Limb (tissue), 2 donors: ENCODE results near the gene NPLOC4.

Source experiments
- DNase-seq, 2 donors: peaks; one replicate each; pipeline ENCODE4 v3.0.0-alpha.2; 2016; ENCODE audit errors: extremely low spot score in 2 of 2

The NPLOC4 gene

DNA sequence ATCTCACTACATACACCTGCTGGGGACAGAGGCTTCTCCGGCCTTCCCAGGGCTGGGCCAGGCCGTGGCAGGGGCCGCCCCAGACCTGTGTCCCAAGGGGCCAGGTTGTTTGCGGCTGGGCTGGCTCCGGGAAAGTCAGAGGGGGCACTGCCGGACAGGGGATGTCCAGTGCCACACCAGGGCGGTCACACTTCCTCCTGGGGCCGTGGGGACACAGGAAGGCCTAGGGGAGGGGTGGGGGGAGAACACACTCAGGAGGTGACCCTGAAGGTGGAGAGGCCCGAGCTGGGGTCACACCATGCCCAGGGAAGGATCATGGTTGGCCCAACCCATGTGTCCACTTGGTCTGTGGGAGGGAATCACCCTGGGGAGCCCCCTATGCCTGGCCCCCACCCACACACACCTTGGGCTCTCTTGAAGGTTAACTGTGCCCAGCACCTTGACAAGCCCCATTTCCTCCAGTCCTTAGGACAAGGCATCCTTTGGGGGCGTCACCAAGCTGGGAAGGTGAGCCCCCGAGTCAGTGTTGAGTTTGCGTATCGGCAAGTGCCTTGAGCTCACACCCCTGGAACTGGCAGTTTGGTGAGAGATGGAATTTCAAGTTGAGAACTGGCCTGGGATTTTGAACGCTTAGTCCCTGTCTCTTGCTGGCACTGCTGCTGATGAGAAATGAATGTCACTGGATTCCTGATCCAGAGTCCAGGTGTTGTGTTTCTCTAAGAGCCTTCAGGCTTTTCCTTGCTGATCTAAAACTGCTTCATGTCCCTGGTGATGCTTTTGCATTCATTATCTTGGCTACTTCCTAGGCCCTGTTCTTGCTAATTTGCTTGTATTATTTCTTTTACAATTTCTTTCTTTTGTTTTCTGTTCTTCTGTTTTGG lies 116.7 kb downstream of the NPLOC4 start:
- DNase-seq: peak in 1 of 2 donors; percentile 31

DNA sequence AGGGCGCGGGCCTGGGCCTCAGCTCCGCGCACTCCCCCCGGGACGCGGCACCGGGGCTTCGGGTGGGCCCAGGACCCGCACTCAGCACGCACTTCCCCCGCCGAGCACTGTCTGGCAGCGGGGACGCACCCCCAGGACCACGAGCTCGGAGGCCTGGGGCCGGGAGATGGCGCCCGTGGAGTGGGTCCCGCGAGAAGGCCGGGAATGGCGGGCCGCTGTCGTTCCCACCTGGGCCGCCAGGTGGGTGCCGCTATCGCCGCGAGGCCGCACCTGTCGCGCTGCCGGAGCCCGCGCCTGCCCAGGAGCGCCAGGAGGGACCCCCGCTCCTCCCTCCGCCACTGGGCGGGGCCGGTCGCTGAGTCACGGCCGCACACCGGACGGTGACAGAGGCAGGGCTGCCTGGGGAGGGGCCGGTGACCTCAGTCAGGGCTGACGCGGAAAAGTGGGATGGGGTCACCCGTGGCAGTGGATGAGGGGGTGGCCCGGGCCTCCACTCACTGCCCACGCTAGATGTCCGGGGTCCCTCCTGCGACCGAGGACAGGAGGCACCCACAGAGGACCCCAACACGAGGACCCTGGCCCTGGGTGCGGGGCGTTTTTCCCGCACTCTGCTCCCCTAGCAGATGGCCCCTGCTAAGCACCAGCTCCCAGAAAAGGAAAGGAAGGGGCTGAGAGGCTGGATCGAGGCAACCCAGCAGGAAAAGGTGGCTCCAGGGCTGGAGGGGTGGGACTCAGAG lies 117.5 kb downstream of the NPLOC4 start:
- peak in 1 of 2 donors; percentile 65 for DNase-seq

DNA sequence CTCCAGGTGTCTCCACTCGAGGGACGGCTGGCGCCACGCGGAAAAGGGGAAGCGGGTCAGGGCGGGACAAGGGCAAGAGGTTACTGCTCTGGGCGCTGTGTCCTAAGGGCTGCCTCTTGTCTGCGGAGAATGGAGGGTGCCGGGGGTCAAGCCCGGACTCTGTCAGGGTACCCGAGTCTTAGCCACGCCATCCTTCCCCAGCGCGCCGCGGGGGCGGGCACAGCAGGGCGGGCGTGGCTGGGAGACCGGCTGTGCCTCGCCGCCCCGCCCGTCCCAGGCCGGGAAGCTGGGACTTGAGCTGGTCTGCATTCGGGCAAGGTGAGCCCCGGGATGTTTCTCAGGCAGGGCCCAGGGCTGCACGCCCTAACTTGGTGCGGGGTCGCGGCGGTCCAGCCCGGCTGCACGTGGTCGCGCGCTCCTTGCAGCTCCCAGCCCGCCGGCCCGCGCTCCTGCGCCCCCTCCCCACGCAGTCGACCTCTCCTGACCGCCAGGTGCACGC lies 118.1 kb downstream of the NPLOC4 start:
- peak in 1 of 2 donors; percentile 53 for DNase-seq

DNA sequence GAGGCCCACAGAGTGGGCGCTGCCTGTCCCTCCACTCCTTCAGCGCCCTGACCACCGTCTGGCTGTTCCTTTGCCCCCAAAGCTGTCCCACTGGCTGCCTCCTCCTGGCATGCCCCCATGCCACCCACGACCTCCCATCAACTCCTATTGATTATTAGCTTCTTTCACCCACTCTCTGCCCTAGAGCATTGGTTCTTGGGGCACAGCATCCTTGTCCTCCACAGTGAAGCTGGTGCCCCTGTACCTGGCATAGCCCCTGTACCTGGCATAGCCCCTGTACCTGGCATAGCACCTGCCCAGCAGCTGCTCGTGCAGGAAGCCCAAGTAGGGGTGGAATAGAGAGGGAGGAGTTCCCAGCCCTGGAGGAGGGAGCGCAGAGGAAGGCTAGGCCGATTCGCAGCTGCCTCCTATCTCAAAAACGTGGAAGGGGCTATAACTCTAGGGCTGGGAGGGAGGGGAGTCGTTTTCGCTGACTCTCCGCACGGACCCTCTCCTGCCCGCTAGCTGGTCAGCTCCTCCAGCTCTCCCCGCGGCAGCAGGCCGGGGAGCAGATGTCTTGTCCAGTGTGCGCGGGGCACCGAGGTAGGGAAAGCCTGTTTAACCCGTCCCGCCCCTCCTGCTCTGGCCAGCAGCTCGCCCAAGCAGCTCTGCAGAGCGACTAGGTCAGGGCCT lies 118.7 kb downstream of the NPLOC4 start:
- peak in 1 of 2 donors; percentile 40 for DNase-seq

DNA sequence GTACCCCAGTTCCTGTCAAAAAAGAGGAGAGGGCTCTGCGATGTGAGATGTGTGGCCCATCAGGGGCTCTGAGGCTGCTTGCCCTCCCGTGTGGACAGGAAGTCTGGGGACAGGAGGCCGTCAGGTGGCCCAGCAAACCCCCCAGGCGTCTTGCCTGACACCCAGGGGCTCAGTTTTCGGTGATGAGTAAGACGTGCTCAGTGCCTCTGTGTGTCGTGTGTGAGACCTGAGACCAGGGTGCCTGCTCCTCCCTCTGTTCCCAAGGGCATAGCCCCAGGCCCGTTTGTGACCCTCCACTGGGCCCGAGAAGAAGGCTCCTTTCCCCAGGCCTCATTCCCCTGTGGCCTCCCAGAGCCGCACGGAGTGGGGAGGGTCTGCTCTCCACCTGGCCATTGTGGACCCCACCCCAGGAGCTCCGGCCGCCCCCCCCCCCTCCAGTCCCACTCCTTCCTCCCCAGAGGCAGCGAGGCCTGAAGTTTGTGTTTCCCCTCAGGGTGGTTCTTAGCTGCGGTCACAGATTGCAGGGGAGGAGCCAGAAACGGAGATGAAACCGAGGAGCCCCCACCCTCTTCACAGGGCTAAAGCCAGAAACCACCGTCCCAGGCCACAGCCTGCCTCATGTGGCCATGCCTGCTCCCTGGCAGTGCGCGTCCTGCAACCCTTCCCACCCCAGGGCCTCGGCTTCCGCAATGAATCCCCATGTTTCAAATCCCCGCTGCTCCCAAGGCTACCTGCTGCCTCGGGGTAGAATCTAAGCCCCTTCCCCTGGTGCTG lies 119.4 kb downstream of the NPLOC4 start:
- peak in 1 of 2 donors; percentile 36 for DNase-seq

DNA sequence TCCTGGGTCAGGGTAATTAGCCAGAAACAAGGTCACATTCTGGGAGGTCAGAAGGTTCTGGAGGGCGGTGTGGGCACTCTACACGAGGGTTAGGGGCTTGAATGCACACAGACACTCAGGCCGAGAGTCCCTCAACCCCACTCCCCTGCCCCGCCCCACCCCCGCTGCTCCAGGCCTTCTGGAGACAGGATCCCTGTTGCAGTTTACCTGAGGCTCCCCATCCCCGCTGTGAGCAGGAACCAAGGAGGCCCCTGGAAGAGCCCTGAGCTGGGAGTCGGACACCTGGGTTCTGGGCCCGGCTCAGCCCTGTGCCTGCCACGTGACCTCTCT lies 119.9 kb downstream of the NPLOC4 start:
- peak in 1 of 2 donors; percentile 31 for DNase-seq

DNA sequence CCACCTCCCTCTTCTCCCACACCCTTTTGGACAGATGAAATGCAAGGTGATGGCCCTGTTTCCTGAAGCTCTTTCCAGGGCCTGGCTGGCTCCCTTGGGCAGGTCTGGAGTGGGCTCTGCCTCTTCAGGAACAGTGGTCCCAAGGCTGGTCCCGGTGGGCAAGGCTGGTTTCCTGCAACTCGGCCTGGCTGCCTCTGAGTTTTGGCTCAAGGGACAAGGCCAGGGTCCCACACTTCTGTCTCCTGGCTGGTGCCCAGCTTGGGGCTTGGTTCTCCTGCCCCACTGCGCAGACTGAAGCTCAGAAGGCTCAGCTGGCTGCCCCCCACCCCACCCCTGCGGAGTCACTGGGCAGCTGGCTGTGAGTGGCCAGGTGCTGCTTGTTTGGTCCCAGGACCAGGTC lies 120.5 kb downstream of the NPLOC4 start:
- peak in 1 of 2 donors; percentile 25 for DNase-seq

DNA sequence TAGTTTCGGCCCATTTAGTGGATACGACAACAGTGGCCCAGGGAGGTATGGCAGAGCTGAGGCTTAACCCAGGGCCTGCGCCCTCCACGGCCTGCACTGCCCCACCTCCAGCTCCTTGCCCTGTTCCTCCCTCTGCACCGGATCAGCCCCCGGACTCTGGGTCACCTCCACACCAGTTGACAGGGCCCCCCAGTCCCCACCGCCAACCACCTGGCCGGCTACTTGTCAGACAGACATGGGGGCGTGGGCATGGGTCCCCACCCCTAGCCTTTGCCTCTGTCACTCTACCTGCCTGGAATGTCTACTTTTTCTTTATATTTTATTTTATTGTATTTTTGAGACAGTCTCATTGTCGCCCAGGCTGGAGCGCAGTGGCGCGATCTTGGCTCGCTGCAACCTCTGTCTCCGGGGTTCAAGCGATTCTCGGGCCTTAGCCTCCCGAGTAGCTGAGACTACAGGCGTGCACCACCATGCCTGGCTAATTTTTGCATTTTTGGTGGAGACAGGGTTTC lies 121.3 kb downstream of the NPLOC4 start:
- no peak for DNase-seq

DNA sequence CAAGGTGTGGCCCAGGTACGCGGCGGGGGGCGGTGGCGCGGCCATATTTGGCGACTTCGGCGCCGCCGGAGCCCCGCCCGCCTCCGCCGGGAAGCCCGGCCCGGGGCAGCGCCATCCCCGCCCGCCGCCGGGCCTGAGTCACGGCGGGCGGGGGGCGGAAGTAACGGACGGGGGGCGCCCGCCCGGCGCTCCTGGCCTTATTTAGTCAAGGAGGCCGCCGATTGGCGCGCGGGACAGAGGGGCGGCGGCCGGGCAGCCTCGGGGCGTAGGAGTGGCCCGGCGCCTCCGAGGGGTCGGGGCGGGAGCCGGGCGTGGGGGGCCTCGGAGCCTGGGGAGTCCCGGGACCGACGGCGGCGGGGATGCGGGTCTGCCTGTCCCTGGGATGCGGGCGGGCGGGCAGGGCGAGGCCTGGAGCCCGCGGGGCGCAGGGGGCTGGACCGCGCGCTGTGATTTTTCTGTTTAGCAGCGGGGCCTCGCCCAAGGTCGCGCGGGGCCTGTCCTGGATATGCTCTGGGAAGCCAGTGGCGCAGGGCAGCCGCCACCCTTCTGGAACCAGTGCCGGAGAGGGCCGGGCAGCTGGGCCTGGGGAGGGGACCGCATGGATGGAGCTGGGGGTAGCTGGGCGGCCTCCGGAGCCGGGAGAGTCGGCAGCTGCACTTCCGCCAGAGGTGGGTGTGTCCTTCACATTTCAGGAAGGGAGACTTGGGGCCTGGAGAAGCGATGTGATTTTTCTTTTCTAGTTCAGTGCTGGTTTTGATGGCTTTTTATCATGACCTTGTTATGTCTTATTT lies 122.0 kb downstream of the NPLOC4 start:
- DNase-seq: peak; percentile 80

DNA sequence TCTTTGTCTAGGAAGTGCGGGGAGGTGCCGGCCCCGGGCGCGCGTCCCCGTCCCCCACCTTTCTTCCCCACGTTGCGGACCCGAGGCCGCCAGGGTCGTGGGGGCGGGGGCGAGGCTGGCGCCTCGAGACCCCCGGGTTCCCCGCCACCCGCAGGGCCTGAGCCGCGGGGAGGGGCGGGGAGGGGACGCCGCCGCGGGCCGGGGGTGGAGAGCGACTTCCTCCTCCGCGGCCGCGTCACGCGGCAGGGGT lies 122.5 kb downstream of the NPLOC4 start:
- peak in 1 of 2 donors; percentile 81 for DNase-seq

DNA sequence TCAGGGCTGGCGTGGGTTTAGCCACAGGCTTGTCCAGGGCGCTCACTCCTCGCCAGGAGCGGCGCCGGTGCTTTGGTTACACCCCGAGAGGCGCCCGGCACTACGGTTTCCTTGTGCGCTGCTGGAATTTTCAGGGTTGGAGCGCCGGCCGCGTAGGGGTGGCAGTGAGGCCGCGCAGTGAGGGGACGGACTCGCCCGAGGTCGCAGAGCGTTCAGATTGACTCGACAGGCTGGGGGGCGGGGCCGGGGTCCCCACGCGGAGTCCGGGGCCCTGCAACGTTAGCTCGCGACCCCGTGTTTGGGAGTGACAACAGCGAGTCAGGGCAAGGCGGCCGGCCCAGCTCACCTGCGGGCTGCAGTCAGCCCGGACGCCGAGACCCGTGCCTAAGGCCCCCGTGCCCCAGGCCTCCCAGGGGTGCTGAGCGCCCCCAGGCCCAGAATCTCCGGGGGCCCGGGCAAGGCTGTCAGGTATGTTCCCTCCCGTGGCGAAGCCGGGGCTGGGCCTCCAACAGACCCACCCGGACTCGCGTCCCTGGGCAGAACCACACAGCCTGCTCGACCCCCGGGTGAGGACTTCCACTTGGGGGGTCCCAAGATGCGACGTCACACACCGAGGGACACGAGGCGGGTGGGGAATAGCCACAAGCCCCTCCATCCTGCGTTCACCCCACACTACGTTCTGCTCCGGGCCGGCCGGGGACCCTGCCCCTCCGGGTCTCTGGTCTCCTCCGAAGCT lies 123.0 kb downstream of the NPLOC4 start:
- DNase-seq: peak; percentile 60 to 77

DNA sequence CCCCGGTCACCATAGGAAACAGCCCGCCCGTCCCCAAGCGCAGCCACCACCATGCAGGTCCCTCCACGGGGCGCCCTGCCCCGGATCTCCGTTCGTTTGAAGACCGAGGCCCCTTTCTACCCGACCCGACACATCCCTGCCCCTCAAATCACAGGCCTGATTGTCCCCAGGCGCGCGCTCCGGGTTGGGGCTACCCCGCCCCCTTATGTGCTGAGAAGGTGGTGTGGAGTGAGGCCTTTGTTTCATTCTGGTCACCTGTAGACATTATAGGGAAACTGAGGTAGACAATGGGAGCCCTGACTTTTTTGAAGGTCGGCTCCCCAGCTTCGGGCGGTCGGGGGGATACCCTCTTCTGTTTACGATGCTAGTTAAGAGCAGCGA lies 123.5 kb downstream of the NPLOC4 start:
- DNase-seq: peak in 1 of 2 donors; percentile 80

DNA sequence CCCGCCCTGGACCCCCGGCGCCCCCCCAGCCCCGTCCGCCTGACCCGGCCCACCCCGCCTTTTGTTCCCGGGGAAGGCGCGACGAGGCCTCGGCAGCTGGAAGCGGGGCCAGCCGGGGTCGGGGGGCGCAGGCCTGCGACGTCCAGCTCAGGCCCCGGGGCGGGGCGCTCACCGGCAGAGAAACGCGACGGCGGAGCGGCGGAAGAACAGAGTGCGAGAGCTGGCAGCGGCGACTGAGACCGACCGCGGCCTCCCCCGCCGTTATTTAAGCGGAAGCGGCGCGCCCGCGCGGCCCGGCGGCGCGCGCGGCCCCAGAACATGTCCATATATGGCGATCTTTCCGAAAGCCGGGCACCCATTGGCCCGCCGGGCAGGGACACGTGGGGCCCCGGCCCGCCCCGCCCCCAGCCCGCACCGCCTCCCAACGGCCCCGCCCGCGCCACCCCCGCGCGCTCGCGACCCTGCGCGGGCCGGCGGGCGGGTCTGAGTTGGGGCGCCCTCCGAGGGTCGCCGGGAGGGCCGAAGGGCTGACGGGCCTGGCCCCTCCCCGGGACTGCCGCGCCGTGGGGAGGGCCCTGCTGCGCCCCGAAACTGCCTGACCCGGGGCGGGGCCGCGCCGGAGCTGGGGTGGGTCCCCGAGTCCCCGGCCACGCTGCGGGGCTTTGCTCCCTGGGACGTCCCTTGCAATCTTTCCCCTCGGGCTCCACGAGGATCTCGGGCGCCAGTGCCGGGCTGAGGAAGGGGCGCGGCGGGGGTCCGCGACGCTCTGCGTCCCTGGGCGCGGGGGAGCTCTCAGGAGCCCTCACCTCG lies 124.1 kb downstream of the NPLOC4 start, which contains the start of gene ACTG1:
Gene ACTG1 (minus strand): TSS at position 238 of the 810 bp plus-strand sequence. CDS start 445 bp downstream, outside the sequence.
- peak; percentile 93 to 96 for DNase-seq

DNA sequence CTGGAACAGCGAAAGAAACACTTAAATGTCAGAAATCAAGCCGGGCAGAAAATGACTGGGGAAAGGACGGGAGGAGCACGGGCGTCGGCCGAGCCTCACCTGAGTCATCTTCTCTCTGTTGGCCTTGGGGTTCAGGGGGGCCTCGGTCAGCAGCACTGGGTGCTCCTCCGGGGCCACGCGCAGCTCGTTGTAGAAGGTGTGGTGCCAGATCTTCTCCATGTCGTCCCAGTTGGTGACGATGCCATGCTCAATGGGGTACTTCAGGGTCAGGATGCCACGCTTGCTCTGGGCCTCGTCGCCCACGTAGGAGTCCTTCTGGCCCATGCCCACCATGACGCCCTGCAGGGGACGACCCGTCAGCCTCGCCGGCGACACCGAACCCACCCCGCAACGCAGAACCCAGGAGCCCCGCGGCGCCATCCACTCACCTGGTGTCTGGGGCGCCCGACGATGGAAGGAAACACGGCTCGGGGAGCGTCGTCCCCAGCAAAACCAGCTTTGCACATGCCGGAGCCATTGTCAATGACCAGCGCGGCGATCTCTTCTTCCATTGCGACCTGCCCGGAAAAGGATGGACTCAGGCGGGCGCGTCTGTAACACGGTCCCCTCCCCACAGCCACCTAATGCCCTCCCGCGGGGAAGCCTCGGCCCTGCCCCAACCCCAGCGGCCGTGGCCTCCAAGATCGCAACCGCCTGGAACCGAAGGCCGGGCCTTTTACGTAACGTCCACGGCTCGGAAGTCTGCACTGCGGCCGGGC lies 124.9 kb downstream of the NPLOC4 start:
- DNase-seq: peak in 1 of 2 donors; percentile 45

DNA sequence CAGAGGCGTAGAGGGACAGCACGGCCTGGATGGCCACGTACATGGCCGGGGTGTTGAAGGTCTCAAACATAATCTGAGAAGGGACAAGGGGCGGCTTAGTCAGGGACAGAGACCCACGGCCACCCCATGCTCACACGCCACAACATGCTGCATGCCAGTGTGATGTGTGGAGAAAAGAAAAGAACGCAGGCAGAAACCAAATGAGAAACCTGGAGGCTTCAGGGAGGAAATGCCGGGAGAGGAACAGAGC lies 125.4 kb downstream of the NPLOC4 start:
- DNase-seq: peak in 1 of 2 donors; percentile 50

DNA sequence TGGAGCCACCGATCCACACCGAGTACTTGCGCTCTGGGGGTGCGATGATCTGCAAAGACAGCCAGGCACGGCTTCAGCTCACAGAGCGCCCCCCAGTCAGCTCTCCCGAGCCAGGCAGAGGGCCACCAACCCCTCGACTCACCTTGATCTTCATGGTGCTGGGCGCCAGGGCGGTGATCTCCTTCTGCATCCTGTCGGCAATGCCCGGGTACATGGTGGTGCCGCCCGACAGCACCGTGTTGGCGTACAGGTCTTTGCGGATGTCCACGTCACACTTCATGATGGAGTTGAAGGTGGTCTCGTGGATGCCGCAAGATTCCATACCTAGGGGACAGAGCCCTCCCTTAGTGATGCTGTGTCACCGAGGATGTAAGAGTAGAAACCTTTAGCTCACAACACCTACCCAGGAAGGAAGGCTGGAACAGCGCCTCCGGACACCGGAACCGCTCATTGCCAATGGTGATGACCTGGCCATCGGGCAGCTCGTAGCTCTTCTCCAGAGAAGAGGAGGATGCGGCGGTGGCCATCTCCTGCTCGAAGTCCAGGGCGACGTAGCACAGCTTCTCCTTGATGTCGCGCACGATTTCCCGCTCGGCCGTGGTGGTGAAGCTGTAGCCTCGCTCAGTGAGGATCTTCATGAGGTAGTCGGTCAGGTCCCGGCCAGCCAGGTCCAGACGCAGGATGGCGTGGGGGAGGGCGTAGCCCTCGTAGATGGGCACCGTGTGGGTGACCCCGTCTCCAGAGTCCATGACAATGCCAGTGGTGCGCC lies 125.9 kb downstream of the NPLOC4 start:
- peak in 1 of 2 donors; percentile 42 for DNase-seq

DNA sequence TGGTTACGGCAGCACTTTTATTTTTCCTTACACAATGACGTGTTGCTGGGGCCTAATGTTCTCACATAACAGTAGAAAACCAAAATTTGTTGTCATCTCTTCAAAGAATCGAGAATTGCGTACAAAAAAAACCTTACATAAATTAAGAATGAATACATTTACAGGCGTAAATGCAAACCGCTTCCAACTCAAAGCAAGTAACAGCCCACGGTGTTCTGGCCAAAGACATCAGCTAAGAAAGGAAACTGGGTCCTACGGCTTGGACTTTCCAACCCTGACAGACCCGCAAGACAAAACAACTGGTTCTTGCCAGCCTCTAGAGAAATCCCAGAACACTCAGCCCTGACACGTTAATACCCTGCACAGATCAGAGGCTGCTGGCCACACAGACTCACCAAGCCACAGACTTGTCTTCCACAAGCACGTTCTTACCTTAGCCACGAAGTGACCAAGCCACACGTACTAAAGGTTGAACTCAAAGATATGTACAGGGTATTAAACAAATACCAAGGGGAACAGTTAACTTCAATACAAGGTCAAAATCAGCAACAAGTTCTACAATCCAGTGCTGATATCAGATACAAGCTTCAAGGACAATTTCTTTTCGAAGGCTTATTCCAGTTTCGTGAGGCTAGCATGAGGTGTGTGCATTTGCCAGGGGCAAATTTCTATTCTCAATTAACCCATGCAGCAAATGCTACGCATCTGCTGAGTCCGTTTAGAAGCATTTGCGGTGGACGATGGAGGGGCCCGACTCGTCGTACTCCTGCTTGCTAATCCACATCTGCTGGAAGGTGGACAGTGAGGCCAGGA lies 126.7 kb downstream of the NPLOC4 start:
- peak in 1 of 2 donors; percentile 29 for DNase-seq
